ENCODE measurements around the gene FAM174B. TPM values are rescaled to one million over a fixed set of nuclear protein-coding genes. Genes with fewer than 3 reads are reported as not detected.

FAM174B gene
- total and polyA plus RNA-seq, 11 donors: 6.8 to 22.2 (median 12.1) TPM

GRCh38 chr15:92636401-92636907, 19.1 kb downstream of the FAM174B start:
- Histone ChIP-seq H3K27me3 (no peaks in the 10 kb centered on the region), H3K36me3 (no peaks in the 10 kb centered on the region), H3K9me3 (peaks cover 0 to 21% (median 2%) of the 10 kb centered on the region in 12 donors), H3K27ac (no peak overlapping the region), H3K4me3 (no peak overlapping the region), H3K4me1 (peaks cover 0 to 54% (median 5%) of the 10 kb centered on the region in 12 donors)
- DNase-seq: no peak
- intact Hi-C loops (cut with DNase I): no loop called here
- TF ChIP-seq CTCF (IDR thresholded peaks at IDR 0.05) (no peak), POLR2A (IDR thresholded peaks at IDR 0.05) (no peak)
- 85 to 94% (median 89%) methylated on average over 12 of the region's 12 CpGs for WGBS, 4 donors
- peak in 1 of 4 donors; percentile 7 for ATAC-seq

GRCh38 chr15:92634671-92635201, 20.8 kb downstream of the FAM174B start:
- TF ChIP-seq POLR2A (IDR thresholded peaks at IDR 0.05): no peak
- TF ChIP-seq CTCF (IDR thresholded peaks at IDR 0.05): no peak
- DNase-seq: no peak
- no peaks in the 10 kb centered on the region for H3K27me3 ChIP-seq
- no peak overlapping the region for H3K27ac ChIP-seq
- H3K9me3 ChIP-seq: peaks cover 0 to 5% (median 0%) of the 10 kb centered on the region in 12 donors
- no peak for ATAC-seq
- peaks cover 0 to 6% (median 0%) of the 10 kb centered on the region in 9 donors for H3K36me3 ChIP-seq
- H3K4me1 ChIP-seq: peaks cover 0 to 54% (median 5%) of the 10 kb centered on the region in 12 donors
- no peak overlapping the region for H3K4me3 ChIP-seq
- intact Hi-C loops (cut with DNase I): no loop called here
- WGBS, 4 donors: 71 to 84% (median 82%) methylated on average over 7 of the region's 7 CpGs

GRCh38 chr15:92634060-92634459, 21.5 kb downstream of the FAM174B start:
- H3K9me3 ChIP-seq: no peaks in the 10 kb centered on the region
- no peak overlapping the region for H3K27ac ChIP-seq
- H3K36me3 ChIP-seq: peaks cover 0 to 13% (median 0%) of the 10 kb centered on the region in 9 donors
- 76 to 82% (median 81%) methylated on average over 4 of the region's 4 CpGs for WGBS, 4 donors
- no peaks in the 10 kb centered on the region for H3K27me3 ChIP-seq
- ATAC-seq (no peak), DNase-seq (no peak)
- intact Hi-C loops (cut with DNase I): no loop called here
- H3K4me1 ChIP-seq: peaks cover 0 to 52% (median 4%) of the 10 kb centered on the region in 12 donors
- no peak overlapping the region for H3K4me3 ChIP-seq
- TF ChIP-seq CTCF (IDR thresholded peaks at IDR 0.05) (no peak), POLR2A (IDR thresholded peaks at IDR 0.05) (no peak)

- no peak for DNase-seq
- no peak overlapping the region for H3K4me3 ChIP-seq
- no peak for TF ChIP-seq POLR2A (IDR thresholded peaks at IDR 0.05)
- no peak for TF ChIP-seq CTCF (IDR thresholded peaks at IDR 0.05)
- H3K27ac ChIP-seq: no peak overlapping the region
- H3K27me3 ChIP-seq: no peaks in the 10 kb centered on the region
- no peaks in the 10 kb centered on the region for H3K9me3 ChIP-seq
- peaks cover 0 to 45% (median 2%) of the 10 kb centered on the region in 12 donors for H3K4me1 ChIP-seq
- intact Hi-C loops (cut with DNase I): no loop called here
- WGBS, 4 donors: 54 to 69% (median 56%) methylated on average over 6 of the region's 6 CpGs
- peak in 3 of 4 donors; percentile 29 to 53 (median 38) for ATAC-seq
- peaks cover 0 to 17% (median 0%) of the 10 kb centered on the region in 9 donors for H3K36me3 ChIP-seq
These were observed 22.2 kb downstream of the FAM174B start for GRCh38 chr15:92633418-92633817.

Data from heart left ventricle (tissue), 16 donors.